GM10847 (cell line): ENCODE measurements around the gene PPIB.

ENCODE experiments used
- POLR2A ChIP-seq: IDR thresholded peaks from 2 replicates; pipeline ENCODE4 v1.6.1; 2011; ENCODE audit not compliant: insufficient read length; ENCODE audit errors: extremely low read depth

Gene PPIB

DNA sequence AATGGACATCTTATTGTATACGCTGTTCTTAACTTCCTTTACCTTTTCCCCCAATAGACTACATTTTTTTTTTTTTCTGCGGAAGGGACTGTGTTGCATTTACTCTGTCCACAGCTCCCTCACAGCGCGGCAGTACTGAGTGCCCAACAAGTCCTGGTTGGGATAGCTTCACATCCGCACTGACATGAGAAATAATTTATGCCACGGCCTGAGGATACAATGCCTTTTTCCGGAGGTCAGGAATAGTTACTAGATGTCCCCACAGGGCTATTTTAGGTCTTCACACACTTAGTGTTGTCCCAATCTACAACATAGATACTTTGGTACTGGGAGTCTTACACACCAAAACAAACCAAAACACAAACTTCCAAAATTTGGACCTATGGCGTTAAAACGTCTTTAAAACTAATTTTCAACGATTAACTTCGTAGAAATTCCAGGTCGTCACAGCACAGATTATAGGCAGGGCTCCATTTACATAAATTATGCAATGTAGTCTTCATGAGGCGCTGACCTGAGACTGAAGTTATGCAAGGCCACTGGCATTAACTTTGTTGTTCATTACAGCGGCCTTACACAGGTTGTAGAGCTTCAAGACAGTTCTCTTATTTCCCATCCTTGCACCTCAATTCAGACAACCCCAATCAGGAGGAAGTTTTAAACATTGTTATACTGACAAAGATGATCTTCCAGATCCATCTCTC, 989 bp upstream of the PPIB start:
- no peak for TF ChIP-seq POLR2A

GRCh38 chr15:64162478-64162868, 349 bp downstream of the PPIB start:
- no peak for TF ChIP-seq POLR2A

- TF ChIP-seq POLR2A = no peak
Observed at GRCh38 chr15:64161688-64162477, 939 bp downstream of the PPIB start.

- no peak for TF ChIP-seq POLR2A
Observed at GRCh38 chr15:64158363-64159134, 4.3 kb downstream of the PPIB start.

DNA sequence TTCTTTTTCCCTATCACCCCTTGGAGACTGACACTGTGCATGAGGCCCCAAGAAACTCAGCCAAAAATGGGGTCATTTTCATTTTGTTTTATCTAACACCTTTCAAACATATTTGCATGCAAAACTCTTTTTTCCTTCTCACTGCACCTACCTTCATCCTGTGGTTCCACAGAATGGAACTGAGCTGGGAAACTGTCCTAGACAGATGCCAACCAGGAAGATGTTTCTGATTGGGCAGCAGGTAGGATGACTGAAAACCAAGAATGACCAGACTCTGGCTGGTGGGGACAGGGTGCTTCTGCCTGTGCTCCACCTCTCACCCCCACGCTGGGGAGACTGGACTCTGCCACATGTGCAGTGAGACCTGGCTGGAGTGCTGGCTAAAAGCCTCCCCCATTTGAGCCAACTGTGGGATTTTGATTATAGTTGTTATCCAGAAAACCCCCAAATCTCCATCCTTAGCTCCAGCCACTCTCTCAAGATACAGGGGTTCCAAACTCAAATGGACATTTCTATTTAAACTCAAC, 5.2 kb downstream of the PPIB start:
- TF ChIP-seq POLR2A = no peak

DNA sequence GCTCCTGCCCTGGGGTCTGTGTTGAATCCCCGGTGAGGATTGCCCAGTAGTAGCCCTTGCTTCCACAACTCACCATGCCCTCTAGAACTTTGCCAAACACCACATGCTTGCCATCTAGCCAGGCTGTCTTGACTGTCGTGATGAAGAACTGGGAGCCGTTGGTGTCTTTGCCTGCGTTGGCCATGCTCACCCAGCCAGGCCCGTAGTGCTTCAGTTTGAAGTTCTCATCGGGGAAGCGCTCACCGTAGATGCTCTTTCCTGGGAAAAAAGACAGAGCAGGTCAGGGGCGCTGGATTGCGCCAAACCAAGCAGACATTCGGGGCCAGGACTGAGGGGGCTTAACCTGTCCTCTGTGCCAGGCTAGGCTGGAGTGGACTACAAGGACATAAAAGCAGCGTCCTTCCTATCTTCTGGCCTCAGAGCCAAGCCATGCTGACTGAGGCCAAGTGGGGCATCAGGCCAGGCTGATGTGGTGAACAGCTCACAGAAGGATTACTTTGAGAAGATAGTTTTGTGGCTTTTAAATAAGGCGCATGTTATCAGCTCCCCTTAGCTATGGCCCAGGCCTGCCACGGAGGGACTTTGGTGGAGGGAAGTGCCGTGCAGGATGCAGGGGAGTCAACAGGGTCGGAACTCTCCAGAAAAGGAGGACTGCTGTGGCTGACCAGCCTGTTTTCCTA, 6.0 kb downstream of the PPIB start:
- TF ChIP-seq POLR2A = no peak

DNA sequence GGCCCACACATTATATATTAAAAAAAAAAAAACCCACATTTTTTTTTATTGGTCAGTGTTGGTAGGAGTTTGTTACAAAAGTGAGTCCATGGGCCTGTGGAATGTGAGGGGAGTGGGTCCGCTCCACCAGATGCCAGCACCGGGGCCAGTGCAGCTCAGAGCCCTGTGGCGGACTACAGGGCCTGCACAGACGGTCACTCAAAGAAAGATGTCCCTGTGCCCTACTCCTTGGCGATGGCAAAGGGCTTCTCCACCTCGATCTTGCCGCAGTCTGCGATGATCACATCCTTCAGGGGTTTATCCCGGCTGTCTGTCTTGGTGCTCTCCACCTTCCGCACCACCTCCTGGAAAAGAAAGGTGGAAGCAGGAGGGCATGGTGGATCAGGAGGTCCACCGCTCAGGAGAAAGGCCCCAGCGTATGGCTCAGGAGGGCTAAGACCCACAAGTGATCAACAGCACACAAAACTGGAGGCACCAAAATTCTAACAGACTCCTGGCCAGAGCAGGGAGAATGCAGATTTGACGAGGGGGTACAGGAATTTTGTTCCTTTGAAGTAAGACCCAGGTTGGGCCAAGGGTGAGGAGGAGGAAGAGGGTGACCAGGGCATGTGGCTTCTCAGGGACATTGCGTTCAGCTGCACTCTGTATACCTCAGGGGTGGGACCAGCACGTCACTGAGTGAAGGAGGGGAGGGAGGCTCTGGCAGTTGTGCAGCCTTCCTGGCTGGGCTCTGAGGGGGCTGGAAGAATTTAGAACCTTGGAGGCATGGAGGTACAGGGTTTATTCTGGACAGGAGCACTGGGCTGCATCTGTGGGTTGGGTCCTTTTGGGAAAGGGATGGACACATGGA, 6.8 kb downstream of the PPIB start:
- peak; percentile 9 for TF ChIP-seq POLR2A

- TF ChIP-seq POLR2A = peak; percentile 33
Observed at GRCh38 chr15:64153480-64154367, 9.1 kb downstream of the PPIB start.

DNA sequence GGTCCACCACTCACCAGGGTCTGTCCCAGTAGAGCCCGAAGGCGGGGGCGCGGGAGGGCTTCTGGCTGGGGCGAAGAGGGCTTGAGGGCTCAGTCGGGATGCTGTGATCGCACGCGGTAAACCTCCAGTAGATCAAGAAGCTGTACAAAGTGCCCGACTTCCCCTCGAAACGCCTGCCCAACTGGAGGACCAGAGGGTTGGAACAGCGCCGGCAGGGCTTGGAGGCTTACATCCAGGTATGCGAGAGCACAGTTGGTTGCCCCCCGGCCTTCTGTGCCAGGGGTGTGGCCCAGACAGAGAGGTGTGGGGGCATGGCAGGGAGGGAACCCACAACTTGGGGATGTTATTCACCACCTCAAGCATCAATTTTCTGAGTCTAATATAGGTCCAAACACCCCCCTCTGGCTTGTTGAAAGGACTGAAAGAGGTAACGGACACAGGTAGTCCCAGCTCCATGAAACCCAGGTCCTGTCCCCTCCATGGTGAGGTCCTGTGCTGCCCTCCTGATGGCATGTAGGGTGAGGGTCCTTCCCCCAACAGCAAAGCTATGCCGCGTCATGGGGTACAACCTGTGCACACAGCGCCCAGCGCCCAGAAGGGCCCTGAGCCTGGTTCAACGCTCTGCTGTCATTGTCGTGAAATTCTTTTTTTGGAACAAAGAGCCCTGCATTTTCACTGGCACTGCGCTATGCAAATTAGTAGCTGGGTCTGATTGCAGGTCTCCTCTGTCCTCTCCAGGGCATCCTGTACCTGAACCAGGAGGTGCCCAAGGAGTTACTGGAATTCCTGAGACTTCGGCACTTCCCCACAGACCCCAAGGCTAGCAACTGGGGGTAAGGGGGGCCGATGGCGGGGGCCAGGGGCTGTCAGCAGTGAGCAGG, 10.1 kb downstream of the PPIB start:
- no peak for TF ChIP-seq POLR2A

GRCh38 chr15:64151727-64152506, 10.9 kb downstream of the PPIB start, which contains the start of gene SNX22:
TSS of gene SNX22 (plus strand) at chr15:64151731. CDS start at chr15:64151776, 45 bp downstream.
- peak; percentile 73 for TF ChIP-seq POLR2A

- no peak for TF ChIP-seq POLR2A
Observed at GRCh38 chr15:64149893-64150578, 12.8 kb downstream of the PPIB start.

DNA sequence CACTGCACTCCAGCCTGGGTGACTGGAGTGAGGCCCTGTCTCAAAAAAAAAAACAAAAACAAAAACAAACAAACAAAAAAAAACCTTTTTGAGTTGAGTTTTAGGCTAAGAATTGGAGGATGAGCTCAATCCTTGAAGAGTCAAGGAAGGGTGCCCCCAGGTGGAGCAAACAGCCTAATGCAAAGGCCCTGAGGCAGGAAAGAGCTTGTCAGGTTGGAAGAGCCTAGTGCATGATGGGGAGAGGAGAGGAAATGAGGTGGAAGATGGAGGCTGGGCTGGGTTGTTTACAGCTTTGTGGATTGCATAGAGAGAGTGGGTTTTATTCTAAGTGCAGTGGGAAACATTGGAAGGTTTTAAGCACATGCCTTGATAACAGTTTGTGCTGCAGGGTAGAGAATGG, 13.4 kb downstream of the PPIB start:
- no peak for TF ChIP-seq POLR2A
